Dendritic cell treated with granulocyte-macrophage colony-stimulating factor and Interleukin-4, amounts not matched to agents 40 ng/mL and 50 ng/mL, for 4 days (primary cell): Measurements from ENCODE around the gene CRYGB.

Experiments
- H3K27ac Mint-ChIP-seq: one replicate; pipeline ENCODE4 v1.8.0; 2022; ENCODE audit warnings: mild to moderate bottlenecking, mixed read lengths
- H3K27me3 Mint-ChIP-seq: one replicate; pipeline ENCODE4 v1.8.0; 2022; ENCODE audit warnings: mild to moderate bottlenecking, mixed read lengths
- H3K36me3 Mint-ChIP-seq: one replicate; pipeline ENCODE4 v1.8.0; 2022; ENCODE audit warnings: low read depth, mixed read lengths
- H3K4me1 Mint-ChIP-seq: one replicate; pipeline ENCODE4 v1.8.0; 2022; ENCODE audit warnings: low read depth, mixed read lengths
- H3K4me3 Mint-ChIP-seq: one replicate; pipeline ENCODE4 v1.8.0; 2022; ENCODE audit warnings: mild to moderate bottlenecking, moderate library complexity, mixed read lengths
- H3K9me3 Mint-ChIP-seq: one replicate; pipeline ENCODE4 v1.8.0; 2022; ENCODE audit warnings: mixed read lengths
- intact Hi-C: fragments of 100-400 bp; cut with micrococcal nuclease; formaldehyde crosslinking; loops from one replicate; pipeline ENCODE4 v1.15.0; 2022

Gene CRYGB

DNA sequence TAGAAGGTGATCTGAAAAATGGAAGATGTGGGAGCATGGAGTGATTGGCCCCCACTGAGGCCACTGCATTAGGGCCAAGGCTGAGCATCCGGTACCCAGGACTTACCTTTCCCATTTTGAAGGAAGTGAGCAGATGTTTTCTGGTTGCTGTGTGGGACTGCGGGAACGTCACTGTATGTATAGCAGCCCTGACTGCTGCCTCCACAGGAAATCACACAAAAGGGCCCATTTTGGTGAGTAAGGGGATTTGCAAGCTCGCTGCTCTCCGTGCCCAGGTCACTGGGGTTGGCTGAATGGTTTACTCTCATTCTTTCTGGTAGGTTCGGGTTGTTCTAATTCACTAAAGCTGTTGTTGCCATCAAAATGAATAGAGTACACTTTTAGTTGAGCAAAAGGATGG lies at the start of gene CRYGB:
Gene CRYGB (minus strand): TSS at position 153 of the 400 bp plus-strand sequence. CDS start 38 bp downstream, at position 115.
- intact Hi-C loops, result no loop called here
- Mint-ChIP-seq H3K4me1 (peaks cover 29% of the 10 kb centered on the region), H3K36me3 (no peaks in the 10 kb centered on the region), H3K4me3 (no peak within 1 kb of the TSS), H3K27me3 (no peaks in the 10 kb centered on the region), H3K9me3 (peaks cover 10% of the 10 kb centered on the region), H3K27ac (no peak within 1 kb of the TSS)

- Mint-ChIP-seq H3K36me3 (no peaks in the 10 kb centered on the region), H3K27me3 (no peaks in the 10 kb centered on the region), H3K4me3 (no peak overlapping the region), H3K4me1 (no peaks in the 10 kb centered on the region), H3K9me3 (no peaks in the 10 kb centered on the region), H3K27ac (no peak overlapping the region)
- intact Hi-C loops, result no loop called here
Measured at GRCh38 chr2:208195531-208195930, 49.6 kb upstream of the CRYGB start.

- Mint-ChIP-seq H3K36me3 (no peaks in the 10 kb centered on the region), H3K4me3 (no peak overlapping the region), H3K27me3 (no peaks in the 10 kb centered on the region), H3K4me1 (no peaks in the 10 kb centered on the region), H3K9me3 (no peaks in the 10 kb centered on the region), H3K27ac (no peak overlapping the region)
- intact Hi-C loops, result no loop called here
Measured at GRCh38 chr2:208192611-208193236, 46.8 kb upstream of the CRYGB start.

DNA sequence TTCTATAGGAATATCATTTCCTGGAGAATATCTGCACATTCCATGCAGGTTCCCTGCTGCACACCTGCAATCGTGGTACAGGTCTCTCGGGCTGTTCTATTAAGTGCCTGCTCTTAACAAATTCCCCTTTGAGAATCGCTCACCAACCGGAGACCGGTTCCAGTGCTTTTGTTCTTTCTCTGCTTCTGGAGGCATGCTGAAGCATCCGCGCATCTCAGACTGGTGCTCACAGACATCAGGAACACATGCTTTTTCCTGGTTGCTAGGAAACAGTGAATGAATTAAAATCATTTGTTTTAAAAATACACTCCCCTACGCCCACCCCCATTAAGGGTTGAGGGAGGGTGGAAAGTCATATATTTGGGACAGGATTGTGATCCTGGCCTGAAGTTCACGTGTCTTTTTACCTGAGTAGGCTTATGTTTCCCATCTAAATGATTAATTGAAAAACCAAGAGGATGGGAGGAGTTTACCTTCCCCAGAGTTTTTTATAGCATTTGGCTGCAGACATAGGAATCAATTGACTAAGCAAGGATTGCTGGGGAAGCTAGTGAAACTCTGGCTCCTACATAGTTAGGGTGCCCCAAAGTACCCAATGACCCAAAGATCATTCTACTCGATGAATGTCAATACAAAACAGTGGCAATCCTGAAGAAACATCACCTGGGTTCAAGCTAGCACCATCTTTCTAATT lies 44.0 kb upstream of the CRYGB start, which contains the start of gene C2orf80:
Gene C2orf80 (minus strand): TSS at position 221 of the 694 bp plus-strand sequence. CDS start 3,044 bp downstream, outside the sequence.
- Mint-ChIP-seq H3K4me3 (no peak within 1 kb of the TSS), H3K9me3 (no peaks in the 10 kb centered on the region), H3K4me1 (peaks cover under 1% of the 10 kb centered on the region), H3K27me3 (no peaks in the 10 kb centered on the region), H3K36me3 (no peaks in the 10 kb centered on the region), H3K27ac (no peak within 1 kb of the TSS)
- intact Hi-C loops, result no loop called here

- H3K27me3 Mint-ChIP-seq, result no peaks in the 10 kb centered on the region
- peaks cover 8% of the 10 kb centered on the region for H3K4me1 Mint-ChIP-seq
- intact Hi-C loops, result no loop called here
- H3K9me3 Mint-ChIP-seq, result no peaks in the 10 kb centered on the region
- H3K4me3 Mint-ChIP-seq, result no peak overlapping the region
- no peak overlapping the region for H3K27ac Mint-ChIP-seq
- H3K36me3 Mint-ChIP-seq, result no peaks in the 10 kb centered on the region
Measured at GRCh38 chr2:208189069-208189809, 43.3 kb upstream of the CRYGB start.

DNA sequence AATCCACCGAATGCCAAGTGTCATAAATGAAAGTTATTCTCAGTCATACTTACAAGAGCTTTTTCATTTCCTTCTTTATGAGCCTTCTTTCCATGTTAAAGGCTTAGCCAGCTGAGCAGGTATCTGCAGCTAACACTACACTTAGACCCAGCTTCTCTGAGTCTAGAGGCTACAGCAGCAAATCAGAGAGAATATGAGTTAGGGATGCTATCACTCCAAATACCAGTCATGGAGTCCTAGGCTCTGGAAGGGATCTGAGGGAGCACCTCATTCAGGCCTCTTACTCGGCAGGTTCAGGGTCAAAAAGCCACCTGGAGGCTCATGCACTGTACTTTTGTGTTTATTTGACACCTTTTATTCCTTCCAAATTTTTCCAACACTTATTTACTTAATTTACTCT lies 40.9 kb upstream of the CRYGB start:
- H3K4me1 Mint-ChIP-seq, result peaks cover 28% of the 10 kb centered on the region
- H3K4me3 Mint-ChIP-seq, result no peak overlapping the region
- no peaks in the 10 kb centered on the region for H3K9me3 Mint-ChIP-seq
- H3K36me3 Mint-ChIP-seq, result no peaks in the 10 kb centered on the region
- H3K27ac Mint-ChIP-seq, result no peak overlapping the region
- no peaks in the 10 kb centered on the region for H3K27me3 Mint-ChIP-seq
- intact Hi-C loops, result no loop called here

- no peaks in the 10 kb centered on the region for H3K27me3 Mint-ChIP-seq
- intact Hi-C loops, result no loop called here
- peaks cover 28% of the 10 kb centered on the region for H3K4me1 Mint-ChIP-seq
- H3K9me3 Mint-ChIP-seq, result no peaks in the 10 kb centered on the region
- H3K4me3 Mint-ChIP-seq, result no peak overlapping the region
- no peaks in the 10 kb centered on the region for H3K36me3 Mint-ChIP-seq
- H3K27ac Mint-ChIP-seq, result no peak overlapping the region
Measured at GRCh38 chr2:208186465-208186864, 40.5 kb upstream of the CRYGB start.

DNA sequence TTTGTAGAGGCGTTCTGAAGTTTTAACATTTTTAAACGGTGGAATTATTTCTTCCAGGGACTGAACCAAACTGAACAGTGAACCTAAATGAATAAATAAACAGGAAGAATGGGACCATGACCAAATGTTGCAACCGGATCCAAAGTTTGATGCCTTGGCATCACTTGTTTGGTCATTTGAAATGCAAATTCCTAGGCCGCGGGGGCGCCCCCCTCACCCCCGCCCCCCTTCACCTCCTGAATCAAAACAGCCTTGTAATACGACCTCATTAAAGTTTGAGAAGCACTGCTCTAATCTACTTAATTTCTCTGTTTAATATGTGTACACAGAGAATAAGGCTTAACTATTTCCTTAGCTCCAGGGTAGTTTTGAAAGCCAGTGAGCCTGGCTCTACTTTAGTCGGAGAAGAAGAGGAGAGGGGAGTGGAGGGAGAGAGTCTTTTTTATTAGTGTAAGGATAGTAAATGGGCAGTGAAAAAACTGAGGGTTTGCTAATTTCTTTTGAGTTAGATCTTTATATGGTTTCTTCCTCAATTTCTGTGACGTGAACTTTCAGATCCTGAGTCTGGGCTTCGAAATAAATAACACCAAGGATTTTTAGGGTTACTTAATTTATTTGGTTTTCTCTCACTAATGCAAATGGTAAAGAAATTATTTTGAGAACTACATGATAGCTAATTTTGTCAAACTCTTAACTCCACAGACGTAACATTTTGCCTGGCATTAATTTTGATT lies 38.2 kb upstream of the CRYGB start:
- H3K27ac Mint-ChIP-seq, result peak overlapping the region; percentile 86
- H3K4me1 Mint-ChIP-seq, result peaks cover 28% of the 10 kb centered on the region
- H3K36me3 Mint-ChIP-seq, result no peaks in the 10 kb centered on the region
- no peaks in the 10 kb centered on the region for H3K27me3 Mint-ChIP-seq
- intact Hi-C loops, result loop anchor here (2.0 kb wide), 1 partner anchor 71 kb away; the partner anchor contains the start of gene IDH1
- H3K4me3 Mint-ChIP-seq, result peak overlapping the region; percentile 6
- H3K9me3 Mint-ChIP-seq, result no peaks in the 10 kb centered on the region

GRCh38 chr2:208183526-208183925 lies 37.6 kb upstream of the CRYGB start:
- intact Hi-C loops, result no loop called here
- Mint-ChIP-seq H3K4me1 (peaks cover 28% of the 10 kb centered on the region), H3K36me3 (no peaks in the 10 kb centered on the region), H3K4me3 (no peak overlapping the region), H3K27me3 (no peaks in the 10 kb centered on the region), H3K27ac (peak overlapping the region; percentile 86), H3K9me3 (no peaks in the 10 kb centered on the region)

DNA sequence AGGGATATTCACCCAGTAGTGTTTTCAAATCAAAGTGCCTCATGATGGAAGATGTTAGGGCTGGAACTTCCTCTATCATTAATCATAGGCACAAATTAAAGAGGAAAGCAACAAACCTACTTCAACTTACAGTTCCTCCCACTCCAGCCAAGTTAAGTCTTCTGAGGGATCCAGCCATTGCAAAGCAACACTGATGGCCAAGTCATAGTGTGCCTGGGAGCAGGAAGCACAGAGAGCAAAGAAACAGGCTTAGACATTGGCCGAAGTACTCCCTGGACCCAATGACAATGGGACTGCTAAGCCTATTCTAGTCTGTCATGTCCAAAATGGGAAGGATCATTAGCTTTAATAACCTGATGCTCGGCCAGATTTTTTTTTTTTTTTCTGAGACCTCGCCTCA lies 36.9 kb upstream of the CRYGB start:
- intact Hi-C loops, result no loop called here
- no peaks in the 10 kb centered on the region for H3K27me3 Mint-ChIP-seq
- H3K27ac Mint-ChIP-seq, result peak overlapping the region; percentile 86

GRCh38 chr2:208179028-208179609 lies 33.2 kb upstream of the CRYGB start:
- intact Hi-C loops, result loop anchor here (10.0 kb wide), 1 partner anchor 74 kb away; no protein-coding TSS in a partner anchor
- Mint-ChIP-seq H3K27me3 (no peaks in the 10 kb centered on the region), H3K36me3 (no peaks in the 10 kb centered on the region), H3K4me3 (no peak overlapping the region), H3K27ac (no peak overlapping the region), H3K9me3 (no peaks in the 10 kb centered on the region), H3K4me1 (peaks cover 35% of the 10 kb centered on the region)

More for the DNA sequence above, 36.9 kb upstream of the CRYGB start:
- H3K9me3 Mint-ChIP-seq, result no peaks in the 10 kb centered on the region
- H3K36me3 Mint-ChIP-seq, result no peaks in the 10 kb centered on the region
- peaks cover 28% of the 10 kb centered on the region for H3K4me1 Mint-ChIP-seq
- no peak overlapping the region for H3K4me3 Mint-ChIP-seq

GRCh38 chr2:208175840-208176153 lies 29.8 kb upstream of the CRYGB start:
- H3K36me3 Mint-ChIP-seq, result no peaks in the 10 kb centered on the region
- H3K27ac Mint-ChIP-seq, result no peak overlapping the region
- H3K4me3 Mint-ChIP-seq, result no peak overlapping the region
- H3K4me1 Mint-ChIP-seq, result peaks cover 40% of the 10 kb centered on the region
- H3K9me3 Mint-ChIP-seq, result no peaks in the 10 kb centered on the region
- no peaks in the 10 kb centered on the region for H3K27me3 Mint-ChIP-seq
- intact Hi-C loops, result loop anchor here (1.0 to 10.0 kb wide), 2 partner anchors 71 to 79 kb away; no protein-coding TSS in a partner anchor

- Mint-ChIP-seq H3K9me3 (no peaks in the 10 kb centered on the region), H3K4me1 (peaks cover 42% of the 10 kb centered on the region), H3K27ac (peak overlapping the region; percentile 73), H3K27me3 (no peaks in the 10 kb centered on the region), H3K36me3 (no peaks in the 10 kb centered on the region), H3K4me3 (no peak overlapping the region)
- intact Hi-C loops, result loop anchor here (1.0 to 10.0 kb wide), 2 partner anchors 70 to 79 kb away; no protein-coding TSS in a partner anchor
Measured at GRCh38 chr2:208175069-208175839, 29.3 kb upstream of the CRYGB start.
